HG03097 (cell line): ENCODE measurements around the gene SLC27A4.

ENCODE experiments used
- ATAC-seq: cut with Tn5 transposase; IDR thresholded peaks from one replicate; pipeline ENCODE4 v1.9.1; 2021; ENCODE audit not compliant: unreplicated experiment, low FRiP score

Gene SLC27A4

DNA sequence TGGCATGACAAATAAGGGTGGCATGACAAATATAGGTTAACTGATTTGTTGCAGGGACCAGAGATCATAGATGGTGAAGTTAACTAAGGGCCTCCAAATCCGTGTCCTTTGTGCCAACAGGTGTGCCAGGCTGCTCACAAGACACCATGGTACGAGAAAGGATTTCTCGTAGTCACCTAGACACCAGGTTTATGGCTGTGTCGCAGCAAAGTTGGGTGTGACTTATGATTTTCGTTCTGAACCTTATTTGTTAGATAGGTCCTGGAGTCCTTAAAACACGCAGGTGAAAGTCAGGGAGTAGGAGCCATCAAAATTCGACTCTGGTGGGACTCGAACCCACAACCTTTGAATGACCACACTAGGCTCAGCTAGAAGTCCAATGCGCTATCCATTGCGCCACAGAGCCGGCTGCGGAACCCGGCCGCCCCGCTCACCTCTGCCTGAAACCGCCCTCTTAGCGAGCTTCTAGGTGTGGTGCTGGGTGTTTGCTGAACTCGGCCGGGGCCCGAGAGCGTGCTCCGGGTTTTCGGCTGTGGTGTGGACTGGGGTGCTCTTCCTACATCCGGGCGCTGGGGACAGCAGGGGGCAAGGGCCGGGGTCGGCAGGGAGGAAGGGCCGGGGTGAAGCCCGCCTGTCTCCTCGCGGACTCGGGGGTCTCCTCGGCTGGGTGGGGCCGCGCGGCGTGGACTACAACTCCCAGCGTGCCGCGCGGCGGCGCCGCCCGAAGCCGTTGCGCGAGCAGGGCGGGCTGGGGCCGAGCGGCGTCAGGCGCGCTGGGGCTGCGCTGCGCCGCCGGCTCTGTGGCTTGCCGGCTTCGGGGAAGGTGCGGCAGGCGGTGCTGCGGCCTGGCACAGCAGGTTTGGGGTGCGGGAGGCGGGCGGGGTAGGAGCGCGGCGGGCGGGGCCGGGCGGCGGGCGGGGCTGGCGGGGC is at the start of gene SLC27A4:
TSS of gene SLC27A4 (plus strand) at position 767 of the 930 bp plus-strand sequence. CDS start 2,606 bp downstream, outside the sequence.
- peak; percentile 75 for ATAC-seq

DNA sequence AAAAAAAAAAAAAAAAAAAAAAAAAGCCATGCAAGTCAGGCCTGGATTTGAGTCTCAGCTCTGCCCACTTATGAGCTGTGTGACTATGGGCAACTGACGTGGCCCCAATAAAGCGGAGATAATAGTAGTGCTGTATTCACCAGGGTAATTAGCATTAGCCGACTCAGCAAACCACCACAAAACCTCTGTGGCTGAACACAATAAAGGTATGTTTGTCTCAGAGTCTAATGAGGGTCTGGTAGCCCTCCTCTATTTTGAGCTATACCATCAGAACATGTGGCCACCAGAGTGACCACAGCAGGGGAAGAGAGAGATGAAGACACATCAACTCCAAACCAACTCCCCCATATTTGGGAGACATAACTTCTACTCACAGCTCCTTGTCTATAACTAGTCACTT is 48.3 kb upstream of the SLC27A4 start:
- ATAC-seq: no peak

DNA sequence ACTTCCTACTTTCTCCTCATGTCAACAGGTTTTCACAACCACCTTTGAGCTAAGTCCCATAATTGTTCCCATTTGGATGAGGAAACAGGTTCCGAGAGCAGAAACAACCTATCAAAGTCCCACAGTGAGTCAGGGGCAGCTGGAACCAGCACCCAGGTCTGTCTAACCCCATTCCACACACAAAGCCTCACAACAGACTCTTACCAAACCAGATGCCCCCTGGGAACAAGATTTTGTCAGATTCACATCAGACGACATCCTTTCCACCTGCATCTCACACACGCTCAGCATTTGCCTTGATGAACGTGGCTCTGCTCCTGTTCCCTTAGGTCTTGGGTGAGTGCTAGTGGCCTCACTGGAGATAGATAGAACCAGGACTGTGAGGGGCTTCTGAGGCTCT is 47.2 kb upstream of the SLC27A4 start:
- ATAC-seq: no peak

DNA sequence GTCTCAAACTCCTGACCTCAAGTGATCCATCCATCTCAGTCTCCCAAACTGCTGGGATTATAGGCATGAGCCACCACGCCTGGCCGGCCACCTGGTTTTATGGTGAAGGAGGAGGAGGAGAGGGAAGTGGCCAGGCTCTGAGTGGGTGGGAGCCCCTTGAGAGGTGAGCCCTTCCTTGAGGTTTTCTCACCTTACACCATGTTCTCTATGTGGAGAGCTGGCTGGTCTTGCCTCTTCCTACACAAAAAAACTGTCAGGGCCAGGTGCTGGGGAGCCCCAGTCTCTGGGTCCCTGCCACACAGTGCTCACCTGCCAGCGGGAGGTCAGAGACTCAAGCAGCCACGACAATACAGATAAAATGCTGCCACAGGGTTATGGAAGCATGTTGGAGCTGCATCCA is 46.2 kb upstream of the SLC27A4 start:
- no peak for ATAC-seq

DNA sequence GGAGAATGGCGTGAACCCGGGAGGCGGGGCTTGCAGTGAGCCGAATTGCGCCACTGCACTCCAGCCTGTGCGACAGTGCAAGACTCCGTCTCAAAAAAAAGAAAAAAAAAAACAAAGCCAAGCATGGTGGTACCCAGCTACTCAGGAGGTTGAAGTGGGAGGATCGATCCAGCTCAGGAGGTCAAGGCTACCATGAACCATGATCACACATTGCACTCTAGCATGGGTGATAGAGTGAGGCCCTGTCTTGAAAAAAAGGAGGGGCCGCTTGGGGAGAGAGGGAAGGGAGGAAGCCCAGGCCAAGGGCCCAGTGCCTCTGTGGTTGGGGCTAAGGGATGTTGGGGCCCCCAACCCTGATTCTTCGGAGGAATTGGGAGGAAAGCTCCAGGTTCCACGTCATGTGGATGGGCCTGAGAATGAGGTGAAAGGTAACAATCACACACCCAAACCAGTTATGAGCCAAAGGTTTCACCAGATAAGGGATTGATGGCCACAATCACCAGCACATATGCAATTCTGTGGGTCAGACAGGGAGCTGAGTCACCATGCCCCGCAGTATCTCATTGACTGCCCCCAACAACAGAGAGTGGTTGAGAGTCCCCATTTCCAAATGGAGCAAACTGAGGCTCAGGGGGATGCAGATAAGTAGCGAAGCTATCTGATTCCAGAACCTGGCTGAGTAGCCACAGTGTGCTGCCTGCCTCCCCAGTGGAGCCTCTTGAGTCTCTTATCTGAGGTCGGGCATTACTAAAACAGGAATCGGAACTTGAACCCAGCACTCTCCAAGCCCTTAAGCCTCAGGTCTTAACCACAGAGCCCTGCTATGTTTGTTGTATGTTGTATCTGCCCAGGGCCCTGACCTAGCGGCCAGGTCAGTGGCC is 43.7 kb upstream of the SLC27A4 start:
- ATAC-seq: no peak

DNA sequence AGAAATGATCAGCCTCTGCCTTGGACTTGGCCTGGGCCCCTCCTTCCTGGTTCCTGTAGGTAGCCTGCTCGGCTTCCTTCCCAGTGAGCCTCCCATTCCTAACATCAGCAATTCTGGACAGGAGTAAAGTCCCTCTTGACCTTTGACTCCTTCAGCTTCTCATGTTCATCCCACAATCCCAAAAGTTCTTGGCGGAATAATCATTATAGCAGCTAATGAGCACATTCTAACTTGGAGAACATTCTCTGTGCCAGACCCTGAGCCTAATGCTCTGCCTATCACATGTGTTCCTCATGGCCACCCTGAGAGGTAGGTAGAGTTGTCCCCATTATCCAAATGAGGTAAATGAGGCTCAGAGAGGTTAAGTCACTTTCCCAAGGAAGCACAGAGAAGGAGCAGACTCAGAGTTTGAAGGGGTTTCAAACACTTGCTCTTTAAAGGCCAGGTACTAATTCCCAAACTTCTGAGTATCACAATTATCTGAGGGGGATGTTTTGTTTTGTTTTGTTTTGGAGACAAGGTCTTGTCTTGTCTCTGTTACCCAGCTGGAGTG is 43.0 kb upstream of the SLC27A4 start:
- ATAC-seq: no peak

DNA sequence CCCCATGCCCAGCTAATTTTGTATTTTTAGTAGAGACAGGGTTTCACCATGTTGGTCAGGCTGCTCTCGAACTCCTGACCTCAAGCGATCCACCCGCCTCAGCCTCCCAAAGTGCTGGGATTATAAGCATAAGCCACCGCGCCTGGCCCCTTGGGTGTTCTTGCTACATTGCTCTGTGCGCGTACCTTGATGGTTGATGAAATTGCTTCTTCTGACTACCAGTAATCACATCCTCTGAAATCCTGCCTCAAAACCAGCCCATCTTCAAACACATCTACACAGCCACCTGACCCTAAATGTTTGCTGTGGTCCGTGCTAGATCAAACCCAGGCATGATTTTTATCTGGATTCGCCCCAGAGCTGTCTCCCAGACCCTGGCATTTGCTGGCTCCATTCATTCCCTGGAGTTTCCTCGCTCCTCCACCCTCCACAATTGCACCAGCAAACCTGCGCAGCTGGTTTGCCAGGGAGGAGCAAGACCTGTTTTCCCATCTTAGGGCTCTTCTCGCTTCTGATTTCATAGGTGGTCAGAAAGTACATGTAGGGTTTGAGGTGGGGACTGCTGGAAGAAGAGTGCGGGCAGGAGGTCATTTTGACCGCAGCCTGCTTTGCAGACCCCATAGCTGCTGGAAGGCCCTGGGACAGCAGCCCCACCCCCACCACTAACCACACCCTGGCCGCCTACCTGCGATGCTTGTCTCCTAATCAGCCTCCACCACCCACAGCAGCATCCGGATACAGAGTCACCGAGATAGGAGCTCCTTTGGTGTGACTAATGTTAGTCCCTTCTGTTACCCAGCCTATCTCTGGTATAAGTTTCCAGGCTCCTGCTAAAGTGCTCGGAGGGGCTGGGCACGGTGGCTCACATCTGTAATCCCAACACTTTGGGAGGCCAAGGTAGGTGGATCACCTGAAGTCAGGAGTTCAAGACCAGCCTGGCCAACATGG is 41.5 kb upstream of the SLC27A4 start:
- no peak for ATAC-seq

DNA sequence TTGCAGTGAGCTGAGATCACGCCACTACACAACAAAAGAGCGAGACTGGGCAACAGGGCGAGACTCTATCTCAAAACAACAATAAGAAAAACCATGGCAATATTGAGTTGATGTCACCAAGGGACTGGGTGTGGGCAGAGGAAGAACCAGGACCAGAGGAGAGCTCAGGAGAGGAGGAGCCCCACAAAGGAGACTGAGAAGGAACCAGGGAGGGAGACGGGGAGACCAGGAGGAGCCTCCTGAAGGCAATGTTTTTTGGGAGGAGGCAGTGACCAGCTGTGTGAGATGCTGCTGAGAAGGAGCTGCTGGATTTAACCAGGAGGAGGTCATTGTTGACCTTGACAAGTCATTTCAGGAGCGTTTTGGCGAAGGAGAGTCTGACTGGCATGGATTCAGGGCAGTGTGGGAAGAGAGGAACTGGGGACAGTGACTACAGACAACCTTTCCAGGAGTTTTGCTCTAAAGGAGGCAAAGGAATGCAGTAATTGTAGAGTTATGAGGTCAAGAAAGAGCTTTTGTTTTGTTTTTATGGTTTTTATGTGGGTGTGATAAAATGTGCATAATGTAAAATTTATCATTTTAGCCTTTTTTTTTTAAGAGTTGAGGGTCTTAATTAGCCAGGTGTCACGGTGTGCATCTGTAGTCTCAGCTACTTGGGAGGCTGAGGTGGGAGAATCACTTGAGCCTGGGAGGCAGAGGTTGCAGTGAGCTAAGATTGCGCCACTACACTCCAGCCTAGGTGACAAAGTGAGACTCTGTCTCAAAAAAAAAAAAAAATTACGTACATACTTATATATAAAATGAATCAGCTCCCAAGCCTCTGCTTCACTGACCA is 36.0 kb upstream of the SLC27A4 start:
- no peak for ATAC-seq

DNA sequence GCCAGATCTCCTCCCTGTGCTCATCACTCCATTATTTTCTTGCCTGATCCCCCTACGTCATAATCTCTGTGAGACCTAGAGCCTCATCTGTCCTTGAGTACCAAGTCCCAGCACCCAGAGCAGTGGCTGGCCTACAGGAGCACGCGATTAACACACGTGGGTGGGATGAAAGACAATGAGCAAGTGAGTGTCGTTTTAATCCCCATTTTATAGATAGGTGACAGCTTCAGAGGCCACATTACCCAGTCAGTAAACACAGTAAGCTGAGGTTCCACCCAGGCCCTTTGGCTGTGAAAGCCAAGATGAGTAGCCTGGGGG is 35.4 kb upstream of the SLC27A4 start:
- no peak for ATAC-seq

DNA sequence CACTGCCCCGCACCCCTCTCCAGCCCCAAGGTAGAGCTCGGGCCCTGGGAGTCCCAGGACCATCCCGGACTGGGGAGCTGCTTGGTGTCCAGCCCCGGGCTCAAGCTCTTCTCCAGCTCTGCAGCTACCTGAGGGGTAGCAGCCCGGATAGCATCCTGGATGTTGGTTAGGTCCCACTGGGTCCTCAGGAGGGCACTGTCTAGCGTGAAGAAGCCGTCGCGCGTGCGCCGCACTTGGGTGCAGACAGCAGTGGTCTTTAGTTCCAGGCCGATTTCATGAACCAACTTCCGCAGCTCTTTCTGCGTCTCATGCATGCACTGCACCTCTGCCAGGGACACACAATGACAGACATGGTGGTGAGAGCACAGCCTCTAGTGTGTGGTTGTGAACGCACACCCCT is 30.8 kb upstream of the SLC27A4 start:
- no peak for ATAC-seq

DNA sequence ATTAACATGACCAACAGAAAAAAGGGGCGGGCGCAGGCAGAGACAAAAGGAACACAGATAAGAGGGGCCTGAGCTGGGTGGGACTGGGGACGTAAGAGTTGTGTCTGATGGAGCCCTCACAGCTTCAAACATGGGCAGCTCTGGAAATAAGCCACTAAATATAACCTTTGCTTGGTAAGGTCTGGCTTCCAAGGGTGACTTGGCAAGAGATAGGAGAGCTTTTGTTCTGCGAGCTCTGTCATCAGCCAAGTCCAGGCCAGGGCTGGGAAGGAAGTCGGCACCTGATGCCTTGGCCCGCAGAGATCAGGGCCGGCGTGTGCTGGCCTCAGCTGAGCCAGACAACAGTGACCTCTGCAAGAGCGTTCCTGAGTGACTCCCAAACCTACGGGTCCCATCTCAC is 29.9 kb upstream of the SLC27A4 start:
- ATAC-seq: no peak

DNA sequence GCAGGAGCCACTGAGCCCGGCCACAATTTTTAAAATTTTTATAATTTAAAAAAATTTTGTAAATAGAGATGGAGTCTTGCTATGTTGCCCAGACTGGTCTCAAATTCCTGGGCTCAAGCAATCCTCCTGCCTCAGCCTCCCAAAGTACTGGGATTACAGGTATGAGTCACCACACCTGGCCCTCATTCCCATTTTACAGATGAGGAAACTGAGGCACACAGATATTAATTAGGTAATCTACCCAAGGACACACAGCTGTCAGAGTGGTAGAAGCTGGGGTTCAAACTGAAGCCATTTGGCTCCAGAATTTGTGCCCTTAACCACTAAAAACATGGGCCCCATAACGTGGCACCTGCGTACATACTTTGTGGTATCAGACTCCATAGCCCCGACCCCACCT is 25.6 kb upstream of the SLC27A4 start:
- no peak for ATAC-seq

DNA sequence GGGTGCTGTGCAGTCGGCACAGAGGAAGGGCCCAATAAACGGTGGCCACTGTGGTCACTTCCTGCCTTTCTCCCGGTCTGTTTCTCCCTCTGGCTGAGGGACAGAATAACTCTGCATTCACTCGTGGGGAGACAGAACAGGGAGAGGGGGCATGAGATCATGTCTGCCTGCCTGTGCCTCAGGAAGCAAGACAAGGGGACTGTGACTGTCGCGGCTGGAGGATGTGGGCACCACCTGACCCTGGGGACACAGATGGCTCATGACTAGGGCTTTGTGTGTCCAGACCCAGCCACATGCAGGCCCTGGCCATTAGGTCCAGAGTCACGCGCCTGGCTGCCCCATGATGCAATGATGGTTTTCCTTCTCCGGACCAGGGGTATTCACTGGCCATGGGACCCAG is 23.9 kb upstream of the SLC27A4 start:
- ATAC-seq: no peak

DNA sequence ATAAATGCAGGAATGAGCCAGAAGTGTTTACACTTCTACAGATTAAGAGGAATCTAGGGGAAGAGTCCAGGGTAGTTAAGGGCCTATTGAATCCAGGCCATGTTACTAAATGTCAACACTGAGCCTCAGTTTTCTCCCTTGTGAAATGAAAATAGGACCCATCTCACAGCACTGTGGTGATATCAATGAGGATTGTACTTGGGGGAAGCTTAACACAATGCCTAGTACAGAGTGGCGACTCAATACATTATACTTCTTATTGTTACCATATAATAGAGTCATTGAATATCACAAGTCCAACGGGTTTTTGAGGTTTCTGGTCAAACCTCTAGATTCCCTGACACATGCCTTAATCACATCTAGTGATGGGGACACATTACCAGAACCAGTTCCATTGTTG is 22.7 kb upstream of the SLC27A4 start:
- no peak for ATAC-seq

DNA sequence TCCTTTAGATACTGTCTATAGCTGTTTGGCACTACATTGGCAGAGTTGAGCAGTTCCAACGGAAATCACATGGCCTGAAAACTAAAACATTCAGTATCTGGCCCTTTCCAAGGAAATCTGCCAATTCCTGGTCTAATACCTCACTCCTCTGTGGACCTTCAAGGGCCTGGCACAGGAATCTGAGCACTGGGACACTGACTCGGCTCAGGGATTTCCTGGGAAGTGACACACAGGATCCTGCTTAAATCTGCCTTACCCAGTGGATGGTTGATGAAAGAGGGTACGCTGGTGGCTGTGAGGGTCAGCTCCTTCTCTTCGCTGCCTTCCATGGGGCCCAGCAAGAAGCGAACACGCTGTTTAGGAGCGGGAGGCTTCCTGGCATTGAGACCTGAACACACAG is 19.0 kb upstream of the SLC27A4 start:
- ATAC-seq: no peak

DNA sequence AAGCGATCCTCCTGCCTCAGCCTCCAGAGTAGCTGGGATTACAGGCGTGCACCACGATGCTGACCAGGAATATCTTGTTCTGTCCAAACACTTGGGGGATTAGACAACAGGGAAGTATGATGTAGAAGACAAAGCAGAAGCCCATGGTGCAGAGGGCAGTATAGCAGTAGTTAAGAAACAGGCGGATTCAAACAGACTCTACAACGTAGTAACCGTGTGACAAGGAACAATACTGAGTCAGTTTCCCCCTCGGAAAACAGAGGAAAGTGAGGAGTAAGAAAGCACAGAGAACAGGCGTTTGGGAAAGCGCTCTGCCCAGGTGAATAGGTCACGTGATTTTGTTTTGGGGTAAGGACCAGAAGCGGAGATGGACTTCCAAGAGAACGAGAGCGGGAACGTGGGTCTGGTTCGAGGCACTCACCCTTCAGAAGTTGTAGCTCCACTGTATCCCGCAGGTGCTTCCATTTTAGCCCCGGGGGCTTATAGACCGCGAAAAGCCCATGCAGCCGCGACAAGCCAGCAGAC is 18.4 kb upstream of the SLC27A4 start:
- ATAC-seq: peak; percentile 15

DNA sequence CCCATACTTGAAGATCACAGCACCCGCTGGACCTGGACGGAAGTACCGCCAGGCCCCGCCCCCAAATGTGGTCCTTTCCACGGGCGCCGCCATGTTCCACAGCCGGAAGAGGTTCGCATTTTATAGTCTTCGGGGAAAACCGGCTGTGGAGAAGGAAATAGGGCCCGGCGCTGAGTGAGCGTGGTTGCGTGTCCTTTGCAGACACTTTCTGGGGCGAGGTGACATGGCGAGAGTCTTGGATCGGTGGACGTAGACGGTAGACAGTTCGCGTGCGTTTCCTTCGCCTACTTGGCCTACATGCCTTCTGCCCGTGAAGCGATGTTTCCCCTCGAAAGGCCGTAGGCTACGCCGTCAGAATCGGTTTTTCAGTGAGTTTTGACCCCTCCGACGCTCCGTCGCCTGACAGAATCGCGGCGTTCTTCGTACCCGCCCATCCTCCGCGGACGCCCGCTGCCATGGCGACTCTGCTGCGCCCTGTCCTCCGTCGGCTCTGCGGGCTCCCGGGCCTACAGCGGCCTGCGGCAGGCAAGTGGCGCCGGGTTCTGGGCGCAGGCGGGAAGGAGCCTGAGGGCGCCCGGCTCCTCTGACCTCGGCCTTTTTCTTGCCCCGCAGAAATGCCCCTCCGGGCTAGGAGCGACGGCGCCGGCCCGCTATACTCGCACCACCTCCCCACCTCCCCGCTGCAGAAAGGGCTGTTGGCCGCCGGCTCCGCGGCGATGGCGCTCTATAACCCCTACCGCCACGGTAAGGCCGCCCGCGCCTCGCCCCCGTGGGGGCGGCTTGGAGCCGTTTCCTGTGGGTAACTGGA is 17.7 kb upstream of the SLC27A4 start, which contains the start of the genes COQ4 and TRUB2:
TSS of gene COQ4 (plus strand) at position 436 of the 808 bp plus-strand sequence. CDS start at position 456, 20 bp downstream.
TSS of gene TRUB2 (minus strand) at position 44 of the 808 bp plus-strand sequence. CDS start at position 5, 39 bp downstream.
- ATAC-seq: peak; percentile 68

DNA sequence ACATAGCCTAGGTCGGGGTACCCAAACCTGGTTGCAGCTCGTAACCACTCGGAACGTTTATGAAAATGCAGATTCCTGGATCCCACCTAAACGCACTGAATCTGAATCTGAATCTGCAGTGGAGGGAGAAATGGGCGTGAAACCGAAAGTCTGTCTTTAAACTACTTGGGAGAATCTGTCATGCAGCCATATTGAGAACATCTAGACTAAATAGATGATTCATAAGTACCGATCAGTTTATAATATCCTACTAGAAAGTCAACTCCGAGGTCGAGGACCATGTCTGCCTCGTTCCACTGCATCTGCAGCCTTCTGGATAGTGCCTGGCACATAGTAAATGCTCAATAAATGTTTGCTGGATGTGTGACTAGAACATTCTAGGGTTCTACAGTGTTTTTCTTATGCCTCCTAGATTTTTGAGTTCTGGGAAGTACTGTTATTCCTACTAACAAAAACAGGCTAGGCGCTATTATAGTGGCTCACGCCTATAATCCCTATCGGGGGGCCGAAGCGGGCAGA is 17.1 kb upstream of the SLC27A4 start:
- ATAC-seq: no peak
